DND-41 (cell line): ENCODE measurements around the gene F2RL3.

ENCODE experiments used
- ATAC-seq: fragments of 200-7000 bp; cut with Tn5 transposase; 3 replicates; pipeline ENCODE4 v1.9.1; 2021; ENCODE audit warnings: low read depth; ENCODE audit not compliant: insufficient read depth
- DNase-seq: peaks from one replicate; pipeline ENCODE4 v3.0.0-alpha.2; 2020
- H2AFZ ChIP-seq: 2 replicates; pipeline ENCODE4 v1.6.0; 2012; ENCODE audit warnings: low read depth, low read length
- H3K27ac ChIP-seq: 2 replicates; pipeline ENCODE4 v1.5.1; 2012; ENCODE audit warnings: low read length, inconsistent platforms
- H3K27me3 ChIP-seq: fragments of 200-600 bp; sonication (generic); 2 replicates; pipeline ENCODE4 v1.6.0; 2012; ENCODE audit warnings: low read length, mild to moderate bottlenecking, inconsistent platforms; ENCODE audit not compliant: insufficient read depth, poor library complexity
- H3K36me3 ChIP-seq: 2 replicates; pipeline ENCODE4 v1.5.1; 2012; ENCODE audit warnings: low read length, inconsistent platforms; ENCODE audit not compliant: insufficient read depth
- H3K4me1 ChIP-seq: 2 replicates; pipeline ENCODE4 v1.5.1; 2012; ENCODE audit warnings: mild to moderate bottlenecking, low read length; ENCODE audit not compliant: insufficient read depth
- H3K4me2 ChIP-seq: 2 replicates; pipeline ENCODE4 v1.6.0; 2012; ENCODE audit warnings: mild to moderate bottlenecking, moderate library complexity, low read length, inconsistent platforms; ENCODE audit not compliant: insufficient read depth
- H3K4me3 ChIP-seq, 2 experiments: fragments of 200-600 bp in 1 of 2; shearing (Covaris generic) in 1 of 2; 2 replicates each; pipeline ENCODE4 v1.5.1; 2012 to 2016; ENCODE audit warnings: inconsistent platforms in 2 of 2, low read length in 2 of 2, mild to moderate bottlenecking in 2 of 2, low read depth in 1 of 2, moderate library complexity in 1 of 2
- H3K79me2 ChIP-seq: 2 replicates; pipeline ENCODE4 v1.6.0; 2012; ENCODE audit warnings: low read length, inconsistent platforms; ENCODE audit not compliant: insufficient read depth
- H3K9ac ChIP-seq: 2 replicates; pipeline ENCODE4 v1.6.0; 2012; ENCODE audit warnings: low read depth, mild to moderate bottlenecking, inconsistent platforms, low read length, moderate library complexity
- H3K9me3 ChIP-seq: 2 replicates; pipeline ENCODE4 v1.5.1; 2012; ENCODE audit warnings: low read length, moderate library complexity, mild to moderate bottlenecking, inconsistent platforms; ENCODE audit not compliant: insufficient read depth, severe bottlenecking
- H4K20me1 ChIP-seq: 2 replicates; pipeline ENCODE4 v1.6.0; 2012; ENCODE audit warnings: low read length; ENCODE audit not compliant: insufficient read depth
- CTCF ChIP-seq: IDR thresholded peaks from 2 replicates; pipeline ENCODE4 v1.5.1; 2012; ENCODE audit warnings: borderline replicate concordance, low read length, moderate library complexity, mild to moderate bottlenecking; ENCODE audit not compliant: poor library complexity, severe bottlenecking; ENCODE audit errors: extremely low read depth
- EZH2 ChIP-seq: IDR thresholded peaks from 3 replicates; pipeline ENCODE4 v1.6.1; 2012; ENCODE audit warnings: borderline replicate concordance, low read depth, mild to moderate bottlenecking, moderate library complexity, low read length, inconsistent platforms; ENCODE audit not compliant: severe bottlenecking

The F2RL3 gene

GRCh38 chr19:16892868-16893685, 4.3 kb downstream of the F2RL3 start:
- ATAC-seq, result peak; percentile 57; the same call in 2 of the 3 replicates
- Histone ChIP-seq H3K36me3 (no peaks in the 10 kb centered on the region), H2AFZ (no peak overlapping the region), H3K9ac (no peak overlapping the region), H3K27me3 (no peaks in the 10 kb centered on the region), H4K20me1 (no peaks in the 10 kb centered on the region), H3K4me1 (no peaks in the 10 kb centered on the region), H3K4me3 (no peak overlapping the region), H3K79me2 (no peaks in the 10 kb centered on the region), H3K9me3 (no peaks in the 10 kb centered on the region), H3K4me2 (no peak overlapping the region), H3K27ac (no peak overlapping the region)
- no peak for DNase-seq
- no peak for TF ChIP-seq CTCF
- no peak for TF ChIP-seq EZH2

GRCh38 chr19:16893686-16893989, 4.8 kb downstream of the F2RL3 start:
- Histone ChIP-seq H4K20me1 (no peaks in the 10 kb centered on the region), H3K9ac (no peak overlapping the region), H3K4me2 (no peak overlapping the region), H2AFZ (no peak overlapping the region), H3K79me2 (no peaks in the 10 kb centered on the region), H3K4me3 (no peak overlapping the region), H3K9me3 (no peaks in the 10 kb centered on the region), H3K4me1 (no peaks in the 10 kb centered on the region), H3K36me3 (no peaks in the 10 kb centered on the region), H3K27ac (no peak overlapping the region), H3K27me3 (no peaks in the 10 kb centered on the region)
- DNase-seq, result no peak
- ATAC-seq, result no peak
- TF ChIP-seq EZH2, result no peak
- TF ChIP-seq CTCF, result no peak

- H3K9me3 ChIP-seq, result no peaks in the 10 kb centered on the region
- DNase-seq (no peak), ATAC-seq (no peak)
- no peak overlapping the region for H2AFZ ChIP-seq
- H3K4me1 ChIP-seq, result no peaks in the 10 kb centered on the region
- no peaks in the 10 kb centered on the region for H3K79me2 ChIP-seq
- no peak overlapping the region for H3K4me3 ChIP-seq
- H3K36me3 ChIP-seq, result no peaks in the 10 kb centered on the region
- no peaks in the 10 kb centered on the region for H4K20me1 ChIP-seq
- H3K9ac ChIP-seq, result no peak overlapping the region
- H3K27me3 ChIP-seq, result no peaks in the 10 kb centered on the region
- H3K4me2 ChIP-seq, result no peak overlapping the region
- no peak for TF ChIP-seq EZH2
- TF ChIP-seq CTCF, result no peak
- no peak overlapping the region for H3K27ac ChIP-seq
These were observed 5.3 kb downstream of the F2RL3 start for GRCh38 chr19:16894080-16894479.
